Measurements from ENCODE around the gene KCNJ12.

GRCh38 chr17:21352221-21352980, 23.8 kb upstream of the KCNJ12 start:
- TF ChIP-seq, protein P1, sequence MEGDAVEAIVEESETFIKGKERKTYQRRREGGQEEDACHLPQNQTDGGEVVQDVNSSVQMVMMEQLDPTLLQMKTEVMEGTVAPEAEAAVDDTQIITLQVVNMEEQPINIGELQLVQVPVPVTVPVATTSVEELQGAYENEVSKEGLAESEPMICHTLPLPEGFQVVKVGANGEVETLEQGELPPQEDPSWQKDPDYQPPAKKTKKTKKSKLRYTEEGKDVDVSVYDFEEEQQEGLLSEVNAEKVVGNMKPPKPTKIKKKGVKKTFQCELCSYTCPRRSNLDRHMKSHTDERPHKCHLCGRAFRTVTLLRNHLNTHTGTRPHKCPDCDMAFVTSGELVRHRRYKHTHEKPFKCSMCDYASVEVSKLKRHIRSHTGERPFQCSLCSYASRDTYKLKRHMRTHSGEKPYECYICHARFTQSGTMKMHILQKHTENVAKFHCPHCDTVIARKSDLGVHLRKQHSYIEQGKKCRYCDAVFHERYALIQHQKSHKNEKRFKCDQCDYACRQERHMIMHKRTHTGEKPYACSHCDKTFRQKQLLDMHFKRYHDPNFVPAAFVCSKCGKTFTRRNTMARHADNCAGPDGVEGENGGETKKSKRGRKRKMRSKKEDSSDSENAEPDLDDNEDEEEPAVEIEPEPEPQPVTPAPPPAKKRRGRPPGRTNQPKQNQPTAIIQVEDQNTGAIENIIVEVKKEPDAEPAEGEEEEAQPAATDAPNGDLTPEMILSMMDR (IDR thresholded peaks at IDR 0.05), result no peak
- no peak for TF ChIP-seq ZFX (IDR thresholded peaks at IDR 0.05; ENCODE audit: borderline replicate concordance)

Measured in 22Rv1 (cell line).